Activated B cell treated with CpG ODN at 0.5 μM for 24 hours (primary cell): ENCODE data around the gene SLC35D1. TPM values are rescaled to one million over a fixed set of nuclear protein-coding genes. Genes with fewer than 3 reads are reported as not detected.
"Not testable (repeated sequence)": the region's sequence is repeated elsewhere in the genome, so short reads cannot be mapped to it uniquely, and the experiment has no call there.

ENCODE experiments used
- ATAC-seq: fragments of 200-7000 bp; cut with Tn5 transposase; one replicate; pipeline ENCODE4 v1.10.0; 2021; ENCODE audit warnings: low read depth, mild to moderate bottlenecking, moderate library complexity
- CTCF ChIA-PET: fragments of 350-600 bp; sonication (Branson Sonifier 250); formaldehyde crosslinking; loops from one replicate; lab custom pipeline; 2021; ENCODE audit warnings: antibody characterized with exemption; lab: Charles Lee
- POLR2A ChIA-PET: fragments of 350-600 bp; sonication (Branson Sonifier 250); formaldehyde crosslinking; loops from one replicate; lab custom pipeline; 2021; ENCODE audit warnings: antibody characterized with exemption; lab: Charles Lee
- DNase-seq: peaks from one replicate; pipeline ENCODE4 v3.0.0; 2022
- H3K27ac Mint-ChIP-seq: one replicate; pipeline ENCODE4 v1.8.0; 2020; ENCODE audit warnings: mixed read lengths
- H3K27me3 Mint-ChIP-seq: one replicate; pipeline ENCODE4 v1.8.0; 2021; ENCODE audit warnings: mixed read lengths
- H3K36me3 Mint-ChIP-seq: one replicate; pipeline ENCODE4 v1.8.0; 2021; ENCODE audit warnings: low read depth, mixed read lengths
- H3K4me1 Mint-ChIP-seq: one replicate; pipeline ENCODE4 v1.8.0; 2021; ENCODE audit warnings: mixed read lengths
- H3K4me3 Mint-ChIP-seq: one replicate; pipeline ENCODE4 v1.8.0; 2020; ENCODE audit warnings: mild to moderate bottlenecking, mixed read lengths
- H3K9me3 Mint-ChIP-seq: one replicate; pipeline ENCODE4 v1.8.0; 2020; ENCODE audit warnings: mixed read lengths
- CTCF ChIP-seq: fragments of 200-600 bp; IDR thresholded peaks from one replicate; pipeline ENCODE4 v1.8.0; 2022; ENCODE audit warnings: antibody characterized with exemption, mild to moderate bottlenecking
- intact Hi-C: fragments of 100-400 bp; cut with micrococcal nuclease; formaldehyde crosslinking; loops from one replicate; pipeline ENCODE4 v1.15.1; 2024
- total RNA-seq: library from RNA; stranded (reverse); gene quantifications from 2 replicates; pipeline ENCODE4 v1.2.3, GENCODE V29; 2022

SLC35D1 gene
- total RNA-seq, 1 donor from 2014 or later, result 11.1 TPM

GRCh38 chr1:66968574-66968973 lies 85.4 kb downstream of the SLC35D1 start:
- ChIA-PET POLR2A (no interaction called here), CTCF (no interaction called here)
- Mint-ChIP-seq H3K4me1 (no peaks in the 10 kb centered on the region), H3K9me3 (peaks cover 7% of the 10 kb centered on the region), H3K4me3 (no peak overlapping the region), H3K27me3 (no peaks in the 10 kb centered on the region), H3K27ac (no peak overlapping the region), H3K36me3 (peaks cover 83% of the 10 kb centered on the region)
- ATAC-seq (no peak), DNase-seq (no peak)
- intact Hi-C loops, result loop anchor here (1.0 kb wide), 1 partner anchor 11 kb away; no protein-coding TSS in a partner anchor
- no peak for TF ChIP-seq CTCF

DNA sequence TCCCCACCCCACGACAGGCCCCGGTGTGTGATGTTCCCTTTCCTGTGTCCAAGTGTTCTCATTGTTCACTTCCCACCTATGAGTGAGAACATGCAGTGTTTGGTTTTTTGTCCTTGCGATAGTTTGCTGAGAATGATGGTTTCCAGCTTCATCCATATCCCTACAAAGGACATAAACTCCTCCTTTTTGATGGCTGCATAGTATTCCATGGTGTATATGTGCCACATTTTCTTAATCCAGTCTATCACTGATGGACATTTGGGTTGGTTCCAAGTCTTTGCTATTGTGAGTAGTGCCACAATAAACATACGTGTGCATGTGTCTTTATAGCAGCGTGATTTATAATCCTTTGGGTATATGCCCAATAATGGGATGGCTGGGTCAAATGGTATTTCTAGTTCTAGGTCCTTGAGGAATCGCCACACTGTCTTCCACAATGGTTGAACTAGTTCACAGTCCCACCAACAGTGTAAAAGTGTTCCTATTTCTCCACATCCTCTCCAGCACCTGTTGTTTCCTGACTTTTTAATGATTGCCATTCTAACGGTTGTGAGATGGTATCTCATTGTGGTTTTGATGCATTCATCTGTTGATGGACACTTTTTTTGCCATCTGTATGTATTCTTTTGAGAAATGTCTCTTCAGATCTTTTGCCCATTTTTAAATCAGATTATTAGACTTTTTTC lies 87.6 kb downstream of the SLC35D1 start:
- POLR2A ChIA-PET, H3K27ac Mint-ChIP-seq, H3K4me3 Mint-ChIP-seq, H3K27me3 Mint-ChIP-seq, DNase-seq, H3K4me1 Mint-ChIP-seq, H3K9me3 Mint-ChIP-seq, intact Hi-C loops, CTCF ChIA-PET, ATAC-seq: not testable (repeated sequence)
- peaks cover 92% of the 10 kb centered on the region for H3K36me3 Mint-ChIP-seq

- no peaks in the 10 kb centered on the region for H3K9me3 Mint-ChIP-seq
- intact Hi-C loops, result no loop called here
- ChIA-PET POLR2A (no interaction called here), CTCF (interaction anchor here (1.1 kb wide), 1 partner anchor 191 kb away, joined by 3 read pairs; no protein-coding TSS in a partner anchor)
- H3K36me3 Mint-ChIP-seq, result peaks cover 83% of the 10 kb centered on the region
- DNase-seq (no peak), ATAC-seq (no peak)
- no peak overlapping the region for H3K27ac Mint-ChIP-seq
- peaks cover 6% of the 10 kb centered on the region for H3K4me1 Mint-ChIP-seq
- H3K27me3 Mint-ChIP-seq, result no peaks in the 10 kb centered on the region
- no peak for TF ChIP-seq CTCF
- H3K4me3 Mint-ChIP-seq, result no peak overlapping the region
These were observed 96.0 kb downstream of the SLC35D1 start for GRCh38 chr1:66957938-66958337.

DNA sequence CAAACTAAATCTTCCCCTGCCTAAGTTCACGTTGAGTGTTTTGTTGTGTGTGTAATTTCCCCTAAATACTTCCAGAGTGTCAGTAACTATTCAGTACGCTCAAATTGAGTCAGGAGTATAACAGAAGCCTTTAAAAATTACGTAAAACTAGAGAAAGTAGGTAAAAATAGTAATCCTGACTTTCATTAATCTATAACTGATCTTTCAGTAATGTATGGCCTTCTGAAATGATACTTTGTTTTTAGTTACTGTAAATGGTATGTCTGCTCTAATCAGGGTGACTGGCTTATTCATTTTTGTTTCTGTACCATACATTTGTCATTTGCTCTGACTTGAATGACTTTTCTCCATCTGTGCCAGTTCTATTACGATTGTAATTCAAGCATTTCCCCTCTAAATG lies 99.7 kb downstream of the SLC35D1 start:
- ATAC-seq (no peak), DNase-seq (no peak)
- H3K27ac Mint-ChIP-seq, result no peak overlapping the region
- no peak overlapping the region for H3K4me3 Mint-ChIP-seq
- H3K36me3 Mint-ChIP-seq, result peaks cover 79% of the 10 kb centered on the region
- CTCF ChIA-PET, result no interaction called here
- POLR2A ChIA-PET, result no interaction called here
- H3K4me1 Mint-ChIP-seq, result peaks cover 6% of the 10 kb centered on the region
- TF ChIP-seq CTCF, result no peak
- intact Hi-C loops, result no loop called here
- H3K9me3 Mint-ChIP-seq, result no peaks in the 10 kb centered on the region
- no peaks in the 10 kb centered on the region for H3K27me3 Mint-ChIP-seq

DNA sequence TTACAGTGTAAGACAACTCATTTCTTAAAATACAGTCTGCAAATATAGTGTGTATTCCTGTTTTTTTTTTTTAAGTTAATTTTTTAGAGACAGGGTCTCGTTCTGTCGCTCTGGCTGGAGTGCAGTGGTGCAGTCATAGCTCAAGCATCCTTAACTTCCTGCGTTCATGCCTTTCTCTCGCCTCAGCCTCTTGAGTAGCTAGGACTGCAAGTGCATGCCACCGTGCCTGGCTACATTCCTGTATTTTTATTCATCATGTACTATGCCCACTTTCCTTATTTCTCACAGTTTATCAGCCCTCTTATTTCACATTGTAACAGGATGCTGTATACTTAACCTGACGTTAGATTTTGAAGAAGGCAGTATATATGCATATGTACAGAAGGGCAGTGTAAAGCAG lies 102.4 kb downstream of the SLC35D1 start:
- POLR2A ChIA-PET, result no interaction called here
- intact Hi-C loops, result no loop called here
- peaks cover 86% of the 10 kb centered on the region for H3K36me3 Mint-ChIP-seq
- no peak overlapping the region for H3K27ac Mint-ChIP-seq
- no peaks in the 10 kb centered on the region for H3K27me3 Mint-ChIP-seq
- no peaks in the 10 kb centered on the region for H3K9me3 Mint-ChIP-seq
- H3K4me3 Mint-ChIP-seq, result no peak overlapping the region
- no peak for DNase-seq
- ATAC-seq, result no peak
- peaks cover 2% of the 10 kb centered on the region for H3K4me1 Mint-ChIP-seq
- CTCF ChIA-PET, result no interaction called here
- no peak for TF ChIP-seq CTCF

Other genes with a start within 250 kb of the SLC35D1 start
- gene DNAI4, start 129.3 kb downstream of the SLC35D1 start, total RNA-seq, result 0.75 and 3.4 TPM in 2 replicates
- gene MIER1, start 129.2 kb downstream of the SLC35D1 start, total RNA-seq, result 39.1 and 39.2 TPM in 2 replicates
- not detected in 2 replicates for gene C1orf141, start 80.8 kb upstream of the SLC35D1 start, total RNA-seq
- gene IL23R, start 112.3 kb upstream of the SLC35D1 start, total RNA-seq, result not detected in 2 replicates